Neural cell (in vitro differentiated cells): ENCODE measurements around the gene DNAJC5. TPM values are rescaled to one million over a fixed set of nuclear protein-coding genes. Genes with fewer than 3 reads are reported as not detected.

Experiments used
- H2AFZ ChIP-seq: fragments of 200-600, 300-800 bp; sonication (generic), shearing (Covaris generic); 2 replicates; pipeline ENCODE4 v1.6.0; 2014; ENCODE audit warnings: low read depth, mild to moderate bottlenecking, antibody characterized with exemption, low read length, moderate library complexity
- H3F3A ChIP-seq: fragments of 200-600 bp; shearing (Covaris generic); 2 replicates; pipeline ENCODE4 v1.6.1; 2016; ENCODE audit warnings: mild to moderate bottlenecking, moderate library complexity, mixed read lengths, antibody characterized with exemption, low read length; ENCODE audit not compliant: insufficient read depth, poor library complexity, severe bottlenecking
- H3K27ac ChIP-seq: fragments of 200-600, 300-800 bp; sonication (generic), shearing (Covaris generic); 2 replicates; pipeline ENCODE4 v1.5.1; 2014; ENCODE audit warnings: mild to moderate bottlenecking, low read length, moderate library complexity
- H3K27me3 ChIP-seq: fragments of 300-800, 200-600 bp; sonication (generic), shearing (Covaris generic); 2 replicates; pipeline ENCODE4 v1.6.0; 2014; ENCODE audit warnings: mild to moderate bottlenecking, low read depth, low read length, moderate library complexity; ENCODE audit not compliant: insufficient read depth
- H3K36me3 ChIP-seq: fragments of 300-800, 200-600 bp; sonication (generic), shearing (Covaris generic); 2 replicates; pipeline ENCODE4 v1.5.1; 2014; ENCODE audit warnings: mild to moderate bottlenecking, antibody characterized with exemption, low read length, moderate library complexity; ENCODE audit not compliant: insufficient read depth
- H3K4me2 ChIP-seq: fragments of 300-800, 200-600 bp; sonication (generic), shearing (Covaris generic); 2 replicates; pipeline ENCODE4 v1.6.0; 2014; ENCODE audit warnings: mild to moderate bottlenecking, low read length
- H3K4me3 ChIP-seq: fragments of 300-800, 200-600 bp; sonication (generic), shearing (Covaris generic); 2 replicates; pipeline ENCODE4 v1.5.1; 2014; ENCODE audit warnings: mild to moderate bottlenecking, low read length, moderate library complexity
- H3K79me2 ChIP-seq: fragments of 200-600 bp; shearing (Covaris generic); replicated peaks from 2 replicates; pipeline ENCODE4 v1.6.0; 2014; ENCODE audit warnings: mild to moderate bottlenecking, low read length, moderate library complexity; ENCODE audit not compliant: insufficient read depth
- H3K9ac ChIP-seq: fragments of 300-800, 200-600 bp; sonication (generic), shearing (Covaris generic); 2 replicates; pipeline ENCODE4 v1.6.1; 2016; ENCODE audit warnings: mild to moderate bottlenecking, low read length, mixed read lengths
- H3K9me2 ChIP-seq: fragments of 200-600 bp; shearing (Covaris generic); 2 replicates; pipeline ENCODE4 v1.6.1; 2016; ENCODE audit warnings: mild to moderate bottlenecking, low read length, mixed read lengths; ENCODE audit not compliant: insufficient read depth
- H3K9me3 ChIP-seq: fragments of 200-600, 300-800 bp; sonication (generic), shearing (Covaris generic); 2 replicates; pipeline ENCODE4 v1.6.1; 2016; ENCODE audit warnings: mild to moderate bottlenecking, mixed run types, low read length, moderate library complexity, mixed read lengths
- H4K20me1 ChIP-seq: fragments of 200-600 bp; shearing (Covaris generic); 2 replicates; pipeline ENCODE4 v1.6.1; 2016; ENCODE audit warnings: mild to moderate bottlenecking, mixed run types; ENCODE audit not compliant: insufficient read depth
- CTCF ChIP-seq: fragments of 450-650 bp; IDR thresholded peaks from 2 replicates; pipeline ENCODE4 v1.5.1; 2014; ENCODE audit warnings: antibody characterized with exemption, mild to moderate bottlenecking, moderate library complexity; ENCODE audit not compliant: poor library complexity, severe bottlenecking
- EP300 ChIP-seq: fragments of 450-650 bp; conservative IDR thresholded peaks from 2 replicates; pipeline ENCODE4 v1.6.1; 2014; ENCODE audit warnings: antibody characterized with exemption, mild to moderate bottlenecking, moderate library complexity; ENCODE audit not compliant: poor library complexity, severe bottlenecking
- EZH2 ChIP-seq: fragments of 200-600, 300-800 bp; shearing (Covaris generic), sonication (generic); IDR thresholded peaks from 2 replicates; pipeline ENCODE4 v1.6.1; 2014; ENCODE audit warnings: antibody characterized with exemption, low read length, borderline replicate concordance, mild to moderate bottlenecking; ENCODE audit not compliant: insufficient read depth, poor library complexity, severe bottlenecking
- MXI1 ChIP-seq: fragments of 450-650 bp; conservative IDR thresholded peaks from 2 replicates; pipeline ENCODE4 v1.6.1; 2014; ENCODE audit warnings: antibody characterized with exemption, mild to moderate bottlenecking; ENCODE audit not compliant: poor library complexity, severe bottlenecking
- POLR2AphosphoS5 ChIP-seq: IDR thresholded peaks from 2 replicates; pipeline ENCODE4 v1.6.1; 2012
- RAD21 ChIP-seq: fragments of 450-650 bp; conservative IDR thresholded peaks from 2 replicates; pipeline ENCODE4 v1.6.1; 2014; ENCODE audit warnings: antibody characterized with exemption, mild to moderate bottlenecking, moderate library complexity
- REST ChIP-seq: IDR thresholded peaks from 2 replicates; pipeline ENCODE4 v1.6.1; 2012; ENCODE audit warnings: borderline replicate concordance
- SMC3 ChIP-seq: fragments of 450-650 bp; conservative IDR thresholded peaks from 2 replicates; pipeline ENCODE4 v1.6.1; 2014; ENCODE audit warnings: antibody characterized with exemption, mild to moderate bottlenecking, moderate library complexity; ENCODE audit not compliant: poor library complexity
- TAF1 ChIP-seq: IDR thresholded peaks from 2 replicates; pipeline ENCODE4 v1.6.1; 2012; ENCODE audit warnings: low read depth
- polyA plus RNA-seq: library from polyadenylated mRNA; depleted of rRNA; stranded (reverse); fragments of >200 nt; gene quantifications from 2 replicates; pipeline ENCODE4 v1.2.3, GENCODE V29; 2014

The DNAJC5 gene
- polyA plus RNA-seq, 1 donor from 2014 or later: 82.8 TPM

GRCh38 chr20:63963348-63963741 lies 68.4 kb downstream of the DNAJC5 start:
- peaks cover under 1% of the 10 kb centered on the region for H3K79me2 ChIP-seq
- no peak overlapping the region for H3K9ac ChIP-seq
- H3K9me3 ChIP-seq: no peaks in the 10 kb centered on the region
- TF ChIP-seq SMC3 (no peak), RAD21 (no peak), CTCF (no peak), POLR2AphosphoS5 (no peak), EZH2 (no peak), REST (no peak), MXI1 (no peak), EP300 (no peak), TAF1 (no peak)
- no peaks in the 10 kb centered on the region for H3K36me3 ChIP-seq
- H3K27ac ChIP-seq: no peak overlapping the region
- no peak overlapping the region for H3K4me3 ChIP-seq
- no peaks in the 10 kb centered on the region for H3K9me2 ChIP-seq
- no peaks in the 10 kb centered on the region for H3F3A ChIP-seq
- no peak overlapping the region for H2AFZ ChIP-seq
- H3K4me2 ChIP-seq: no peak overlapping the region
- no peaks in the 10 kb centered on the region for H3K27me3 ChIP-seq
- no peaks in the 10 kb centered on the region for H4K20me1 ChIP-seq

- peaks cover 5% of the 10 kb centered on the region for H3K79me2 ChIP-seq
- no peak overlapping the region for H2AFZ ChIP-seq
- H3F3A ChIP-seq: no peaks in the 10 kb centered on the region
- no peaks in the 10 kb centered on the region for H3K27me3 ChIP-seq
- H3K9me3 ChIP-seq: no peaks in the 10 kb centered on the region
- H4K20me1 ChIP-seq: no peaks in the 10 kb centered on the region
- H3K4me2 ChIP-seq: no peak overlapping the region
- no peaks in the 10 kb centered on the region for H3K9me2 ChIP-seq
- no peak for TF ChIP-seq EP300
- TF ChIP-seq SMC3: no peak
- no peak for TF ChIP-seq REST
- TF ChIP-seq RAD21: no peak
- no peak for TF ChIP-seq MXI1
- TF ChIP-seq TAF1: no peak
- no peak for TF ChIP-seq POLR2AphosphoS5
- TF ChIP-seq CTCF: no peak
- no peak for TF ChIP-seq EZH2
- H3K27ac ChIP-seq: no peak overlapping the region
- no peaks in the 10 kb centered on the region for H3K36me3 ChIP-seq
- no peak overlapping the region for H3K4me3 ChIP-seq
- no peak overlapping the region for H3K9ac ChIP-seq
Measured at GRCh38 chr20:63963784-63964301, 68.9 kb downstream of the DNAJC5 start.
